ENCODE results near the gene TEX12. TPM values are rescaled to one million over a fixed set of nuclear protein-coding genes. Genes with fewer than 3 reads are reported as not detected.

TEX12 gene
- total RNA-seq, 6 donors from 2014 or later = 0.37 to 0.89 TPM; not detected in 4

- no peaks in the 10 kb centered on the region for H3K27me3 ChIP-seq
- no peak overlapping the region for H3K27ac ChIP-seq
- H3K4me1 ChIP-seq = peaks cover 0 to 12% (median 2%) of the 10 kb centered on the region in 4 donors
- TF ChIP-seq POLR2A (IDR thresholded peaks at IDR 0.05) (no peak), POLR2AphosphoS5 (IDR thresholded peaks at IDR 0.05) (no peak), EP300 (IDR thresholded peaks at IDR 0.05) (no peak)
- H3K9me3 ChIP-seq = no peaks in the 10 kb centered on the region
- 59 to 65% methylated on average over 3 of the region's 3 CpGs for WGBS, 2 donors
- no peaks in the 10 kb centered on the region for H3K36me3 ChIP-seq
- DNase-seq (peak in 1 of 2 donors; percentile 31), ATAC-seq (ENCODE audit: low FRiP score in 2 of 2) (peak in 1 of 2 donors; percentile 70)
- no peak overlapping the region for H3K4me3 ChIP-seq
Observed at GRCh38 chr11:112128483-112129121, 38.6 kb upstream of the TEX12 start.

- 63 to 76% methylated on average over 5 of the region's 5 CpGs for WGBS, 2 donors
- Histone ChIP-seq H3K27me3 (no peaks in the 10 kb centered on the region), H3K36me3 (no peaks in the 10 kb centered on the region), H3K4me1 (peaks cover 0 to 12% (median 2%) of the 10 kb centered on the region in 4 donors), H3K9me3 (no peaks in the 10 kb centered on the region), H3K27ac (no peak overlapping the region), H3K4me3 (no peak overlapping the region)
- ATAC-seq (ENCODE audit: low FRiP score in 2 of 2) (peak in 1 of 2 donors; percentile 85), DNase-seq (peak in 1 of 2 donors; percentile 48)
- no peak for TF ChIP-seq POLR2AphosphoS5 (IDR thresholded peaks at IDR 0.05)
- no peak for TF ChIP-seq CTCF (IDR thresholded peaks at IDR 0.05)
- no peak for TF ChIP-seq POLR2A (IDR thresholded peaks at IDR 0.05)
- TF ChIP-seq EP300 (IDR thresholded peaks at IDR 0.05) = no peak
Observed at GRCh38 chr11:112129656-112130055, 37.5 kb upstream of the TEX12 start.

- Histone ChIP-seq H3K36me3 (no peaks in the 10 kb centered on the region), H3K27ac (no peak overlapping the region), H3K27me3 (no peaks in the 10 kb centered on the region), H3K4me3 (no peak overlapping the region), H3K4me1 (peaks cover 0 to 12% (median 2%) of the 10 kb centered on the region in 4 donors), H3K9me3 (no peaks in the 10 kb centered on the region)
- no peak for TF ChIP-seq POLR2AphosphoS5 (IDR thresholded peaks at IDR 0.05)
- TF ChIP-seq CTCF (IDR thresholded peaks at IDR 0.05) = no peak
- no peak for TF ChIP-seq POLR2A (IDR thresholded peaks at IDR 0.05)
- no peak for TF ChIP-seq EP300 (IDR thresholded peaks at IDR 0.05)
- DNase-seq (no peak), ATAC-seq (ENCODE audit: low FRiP score in 2 of 2) (no peak)
- 37 to 70% methylated on average over 2 of the region's 2 CpGs for WGBS, 2 donors
Observed at GRCh38 chr11:112132737-112133136, 34.4 kb upstream of the TEX12 start.

GRCh38 chr11:112134473-112134872 is 32.7 kb upstream of the TEX12 start:
- no peak for TF ChIP-seq POLR2AphosphoS5 (IDR thresholded peaks at IDR 0.05)
- TF ChIP-seq EP300 (IDR thresholded peaks at IDR 0.05) = no peak
- TF ChIP-seq CTCF (IDR thresholded peaks at IDR 0.05) = no peak
- TF ChIP-seq POLR2A (IDR thresholded peaks at IDR 0.05) = no peak
- H3K4me3 ChIP-seq = no peak overlapping the region
- H3K27me3 ChIP-seq = no peaks in the 10 kb centered on the region
- no peak overlapping the region for H3K27ac ChIP-seq
- H3K4me1 ChIP-seq = no peaks in the 10 kb centered on the region
- no peak for DNase-seq
- 83 to 93% methylated on average over 4 of the region's 4 CpGs for WGBS, 2 donors
- H3K36me3 ChIP-seq = no peaks in the 10 kb centered on the region
- ATAC-seq (ENCODE audit: low FRiP score in 2 of 2) = no peak
- no peaks in the 10 kb centered on the region for H3K9me3 ChIP-seq

- no peak for TF ChIP-seq CTCF (IDR thresholded peaks at IDR 0.05)
- no peak for TF ChIP-seq POLR2A (IDR thresholded peaks at IDR 0.05)
- 86 to 87% methylated on average over 3 of the region's 3 CpGs for WGBS, 2 donors
- peaks cover 0 to 7% (median 0%) of the 10 kb centered on the region in 4 donors for H3K9me3 ChIP-seq
- no peak for DNase-seq
- no peak for ATAC-seq (ENCODE audit: low FRiP score in 2 of 2)
- H3K4me3 ChIP-seq = no peak overlapping the region
- H3K27me3 ChIP-seq = no peaks in the 10 kb centered on the region
- H3K4me1 ChIP-seq = no peaks in the 10 kb centered on the region
- H3K36me3 ChIP-seq = peaks cover 0 to 11% (median 6%) of the 10 kb centered on the region in 4 donors
- H3K27ac ChIP-seq = no peak overlapping the region
Observed at GRCh38 chr11:112143597-112143996, 23.6 kb upstream of the TEX12 start.

Measured in upper lobe of left lung (tissue), 6 donors.